MG63 (cell line): Measurements from ENCODE around the gene ACACA. TPM values are rescaled to one million over a fixed set of nuclear protein-coding genes. Genes with fewer than 3 reads are reported as not detected.
A peak's percentile ranks its signal among the peaks of the same experiment; 100 is the strongest.
"Not testable (repeated sequence)": the region's sequence is repeated elsewhere in the genome, so short reads cannot be mapped to it uniquely, and the experiment has no call there.

Experiments used
- DNase-seq: peaks from one replicate; pipeline ENCODE4 v3.0.0-alpha.2; 2020
- H3K27me3 ChIP-seq: fragments of 250-450 bp; sonication (Bioruptor Pico); 2 replicates; pipeline ENCODE4 v1.5.1; 2020; ENCODE audit warnings: mild to moderate bottlenecking, moderate library complexity
- H3K36me3 ChIP-seq: fragments of 250-450 bp; sonication (Bioruptor Pico); 2 replicates; pipeline ENCODE4 v1.5.1; 2020; ENCODE audit warnings: mild to moderate bottlenecking, moderate library complexity
- H3K4me3 ChIP-seq: fragments of 250-450 bp; sonication (Bioruptor Pico); 2 replicates; pipeline ENCODE4 v1.5.1; 2020; ENCODE audit warnings: mild to moderate bottlenecking, moderate library complexity
- H3K9me3 ChIP-seq: fragments of 250-450 bp; sonication (Bioruptor Pico); 2 replicates; pipeline ENCODE4 v1.5.1; 2020; ENCODE audit warnings: mild to moderate bottlenecking, moderate library complexity
- total RNA-seq: library from RNA; depleted of rRNA; stranded (reverse); fragments of >200 nt; shearing (Covaris generic); gene quantifications from 2 replicates; pipeline ENCODE4 v1.2.3, GENCODE V29; 2014; ENCODE audit warnings: low replicate concordance

ACACA gene
- total RNA-seq, 1 experiment from 2014 or later: 53.7 TPM

DNA sequence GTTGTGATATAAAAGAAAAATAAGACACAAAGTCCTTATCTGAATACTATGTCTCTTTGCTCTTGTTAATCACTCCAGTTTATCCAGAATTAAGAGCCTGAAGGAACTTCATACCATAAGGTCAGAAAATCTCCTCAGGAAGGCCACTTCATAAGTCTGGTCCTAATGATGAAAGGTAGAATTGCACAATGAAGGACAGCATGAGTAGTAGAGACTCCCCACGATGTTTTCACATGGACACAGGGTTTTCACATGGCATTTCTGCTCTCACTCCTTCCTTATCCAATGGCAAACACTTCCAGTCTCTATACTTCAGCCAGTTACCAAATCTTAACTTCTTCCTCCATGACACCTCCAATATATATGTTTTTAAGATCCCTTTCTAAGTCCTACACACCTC lies 41.0 kb downstream of the ACACA start:
- Histone ChIP-seq H3K9me3 (no peaks in the 10 kb centered on the region), H3K4me3 (no peak overlapping the region), H3K36me3 (no peaks in the 10 kb centered on the region), H3K27me3 (no peaks in the 10 kb centered on the region)
- DNase-seq: no peak

DNA sequence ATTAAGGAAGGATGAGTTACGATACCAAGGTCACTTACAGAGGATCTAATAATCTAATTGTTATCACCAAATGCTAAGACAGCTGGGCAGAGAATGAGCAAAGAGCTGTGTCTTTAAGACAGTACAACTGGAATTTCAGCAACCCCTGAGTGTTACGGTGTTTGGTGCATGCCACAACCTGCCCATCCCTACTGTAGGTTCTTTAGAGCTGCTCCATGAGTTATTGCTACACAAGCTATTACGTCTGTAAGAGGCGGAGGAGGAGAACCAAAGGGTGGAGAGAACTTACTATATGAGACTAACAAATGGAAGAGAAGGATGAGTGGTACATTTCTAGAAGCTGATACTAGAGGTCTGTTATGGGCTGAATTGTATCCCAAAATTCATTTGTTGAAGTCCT lies 45.1 kb downstream of the ACACA start:
- peaks cover 15% of the 10 kb centered on the region for H3K36me3 ChIP-seq
- H3K9me3 ChIP-seq: no peaks in the 10 kb centered on the region
- DNase-seq: no peak
- H3K27me3 ChIP-seq: no peaks in the 10 kb centered on the region
- H3K4me3 ChIP-seq: no peak overlapping the region

GRCh38 chr17:37360632-37361031 lies 46.0 kb downstream of the ACACA start:
- Histone ChIP-seq H3K9me3 (no peaks in the 10 kb centered on the region), H3K27me3 (no peaks in the 10 kb centered on the region), H3K4me3 (no peak overlapping the region), H3K36me3 (peaks cover 18% of the 10 kb centered on the region)
- no peak for DNase-seq

- peaks cover 27% of the 10 kb centered on the region for H3K36me3 ChIP-seq
- H3K4me3 ChIP-seq: peak overlapping the region; percentile 36
- no peak for DNase-seq
- no peaks in the 10 kb centered on the region for H3K9me3 ChIP-seq
- H3K27me3 ChIP-seq: no peaks in the 10 kb centered on the region
These were observed 46.9 kb downstream of the ACACA start for GRCh38 chr17:37359682-37360188.

- peak; percentile 99 for DNase-seq
- peak overlapping the region; percentile 96 for H3K4me3 ChIP-seq
These were observed 47.6 kb downstream of the ACACA start for GRCh38 chr17:37358830-37359681.

GRCh38 chr17:37358098-37358829 lies 48.4 kb downstream of the ACACA start:
- H3K27me3 ChIP-seq: no peaks in the 10 kb centered on the region
- peak overlapping the region; percentile 96 for H3K4me3 ChIP-seq
- no peaks in the 10 kb centered on the region for H3K9me3 ChIP-seq
- DNase-seq: peak; percentile 76
- H3K36me3 ChIP-seq: peaks cover 40% of the 10 kb centered on the region

More at GRCh38 chr17:37358830-37359681, 47.6 kb downstream of the ACACA start:
- H3K36me3 ChIP-seq: peaks cover 34% of the 10 kb centered on the region
- H3K9me3 ChIP-seq: no peaks in the 10 kb centered on the region
- H3K27me3 ChIP-seq: no peaks in the 10 kb centered on the region

DNA sequence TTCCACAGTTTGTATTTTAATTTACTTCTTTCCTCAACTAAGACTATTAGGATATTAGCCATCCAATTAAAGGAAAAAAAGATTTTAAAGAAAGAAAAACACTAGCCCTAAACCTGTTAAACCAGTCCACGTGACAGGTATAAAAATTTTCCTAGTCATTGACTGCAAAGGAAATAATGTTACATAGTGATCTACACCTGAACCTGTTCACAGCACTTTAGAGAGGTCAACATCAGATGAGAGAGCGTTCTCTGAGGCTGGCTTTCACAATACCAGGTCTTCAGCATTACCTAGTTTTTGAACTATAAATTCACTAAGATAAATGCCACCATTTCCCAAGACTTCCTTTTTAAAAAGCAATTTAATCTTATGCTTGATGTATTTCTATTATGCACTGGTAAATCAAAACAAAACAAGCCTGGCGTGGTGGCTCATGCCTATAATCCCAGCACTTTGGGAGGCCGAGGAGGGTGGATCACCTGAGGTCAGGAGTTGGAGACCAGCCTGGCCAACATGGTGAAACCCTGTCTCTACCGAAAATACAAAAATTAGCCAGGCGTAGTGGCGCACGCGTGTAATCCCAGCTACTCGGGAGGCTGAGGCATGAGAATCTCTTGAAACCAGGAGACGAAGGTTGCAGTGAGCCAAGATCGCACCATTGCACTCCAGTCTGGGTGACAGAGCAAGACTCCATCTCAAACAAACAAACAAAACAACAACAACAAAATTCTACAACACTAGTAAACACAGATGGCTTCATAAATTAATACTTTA lies 49.7 kb downstream of the ACACA start:
- not testable (repeated sequence) for DNase-seq, H3K9me3 ChIP-seq, H3K27me3 ChIP-seq
- Histone ChIP-seq H3K4me3 (peak overlapping the region; percentile 96), H3K36me3 (peaks cover 44% of the 10 kb centered on the region)

- not testable (repeated sequence) for DNase-seq, H3K9me3 ChIP-seq, H3K4me3 ChIP-seq, H3K27me3 ChIP-seq
- peaks cover 55% of the 10 kb centered on the region for H3K36me3 ChIP-seq
These were observed 59.7 kb downstream of the ACACA start for GRCh38 chr17:37346863-37347402.

DNA sequence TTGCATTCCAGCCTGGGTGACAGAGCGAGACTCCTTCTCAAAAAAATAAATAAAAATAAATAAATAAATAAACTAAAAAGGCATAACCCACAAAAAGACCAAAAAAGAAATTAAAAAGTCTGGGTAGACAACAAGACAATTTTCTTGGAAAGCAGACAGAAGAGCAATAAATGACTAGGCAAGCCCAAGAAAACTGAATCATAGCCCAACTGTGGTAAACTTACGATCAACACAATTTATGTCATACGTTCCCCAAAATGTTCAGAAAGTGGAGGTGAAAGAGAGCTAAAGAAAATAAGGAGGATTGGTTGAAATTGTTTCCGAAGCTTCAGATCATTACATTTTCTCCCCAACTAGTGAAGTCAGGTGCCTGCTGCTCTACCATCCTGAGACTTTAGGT lies 62.1 kb downstream of the ACACA start:
- no peak overlapping the region for H3K4me3 ChIP-seq
- no peak for DNase-seq

DNA sequence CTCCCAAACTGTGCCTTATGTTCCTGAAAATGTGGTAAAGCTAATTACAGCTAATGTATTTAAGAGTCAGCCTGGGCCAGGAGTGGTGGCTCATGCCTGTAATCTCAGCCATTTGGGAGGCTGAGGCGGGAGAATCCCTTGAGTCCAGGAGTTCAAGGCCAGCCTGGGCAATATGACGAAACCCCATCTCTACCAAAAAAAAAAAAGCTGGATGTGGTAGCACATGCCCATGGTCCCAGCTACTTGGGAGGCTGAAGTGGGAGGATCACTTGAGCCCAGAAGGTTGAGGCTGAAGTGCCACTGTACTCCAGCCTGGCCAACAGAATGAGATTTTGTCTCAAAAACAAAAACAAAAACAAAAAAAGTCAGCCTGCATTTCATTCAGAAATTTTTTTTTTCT lies 64.0 kb downstream of the ACACA start:
- H3K4me3 ChIP-seq: no peak overlapping the region
- H3K9me3 ChIP-seq: peaks cover 5% of the 10 kb centered on the region
- H3K27me3 ChIP-seq: no peaks in the 10 kb centered on the region
- peaks cover 53% of the 10 kb centered on the region for H3K36me3 ChIP-seq
- no peak for DNase-seq

More for the DNA sequence above, 62.1 kb downstream of the ACACA start:
- Histone ChIP-seq H3K36me3 (peaks cover 48% of the 10 kb centered on the region), H3K9me3 (peaks cover 6% of the 10 kb centered on the region), H3K27me3 (no peaks in the 10 kb centered on the region)

- Histone ChIP-seq H3K4me3 (no peak overlapping the region), H3K27me3 (no peaks in the 10 kb centered on the region), H3K36me3 (peaks cover 56% of the 10 kb centered on the region), H3K9me3 (no peaks in the 10 kb centered on the region)
- DNase-seq: no peak
These were observed 65.8 kb downstream of the ACACA start for GRCh38 chr17:37340804-37341203.

- no peaks in the 10 kb centered on the region for H3K27me3 ChIP-seq
- H3K4me3 ChIP-seq: no peak overlapping the region
- no peak for DNase-seq
- H3K9me3 ChIP-seq: no peaks in the 10 kb centered on the region
- H3K36me3 ChIP-seq: peaks cover 47% of the 10 kb centered on the region
These were observed 67.3 kb downstream of the ACACA start for GRCh38 chr17:37339321-37339720.

GRCh38 chr17:37338847-37339246 lies 67.8 kb downstream of the ACACA start:
- Histone ChIP-seq H3K27me3 (no peaks in the 10 kb centered on the region), H3K9me3 (no peaks in the 10 kb centered on the region), H3K4me3 (no peak overlapping the region), H3K36me3 (peaks cover 47% of the 10 kb centered on the region)
- no peak for DNase-seq

- Histone ChIP-seq H3K36me3 (peaks cover 62% of the 10 kb centered on the region), H3K4me3 (no peak overlapping the region), H3K27me3 (no peaks in the 10 kb centered on the region), H3K9me3 (no peaks in the 10 kb centered on the region)
- DNase-seq: no peak
These were observed 79.1 kb downstream of the ACACA start for GRCh38 chr17:37327341-37328090.

- no peak for DNase-seq
- peaks cover 70% of the 10 kb centered on the region for H3K36me3 ChIP-seq
- H3K9me3 ChIP-seq: no peaks in the 10 kb centered on the region
- no peak overlapping the region for H3K4me3 ChIP-seq
- H3K27me3 ChIP-seq: no peaks in the 10 kb centered on the region
These were observed 83.6 kb downstream of the ACACA start for GRCh38 chr17:37322826-37323561.
